Gastrocnemius medialis (tissue), 4 donors: ENCODE data around the gene MAST4. TPM values are rescaled to one million over a fixed set of nuclear protein-coding genes. Genes with fewer than 3 reads are reported as not detected.

Source experiments
- ATAC-seq, 2 donors: fragments of 150-250 bp; one replicate each; pipeline ENCODE4 v1.9.1; 2016
- DNase-seq, 2 donors: peaks; one replicate each; pipeline ENCODE4 v3.0.0-alpha.2; 2019
- H3K27ac ChIP-seq, 4 donors: fragments of 200-600 bp; sonication (generic); 1 replicate in 1 of 4; 2 replicates in 3 of 4; pipeline ENCODE4 v1.5.1; 2016 to 2018; ENCODE audit warnings: mild to moderate bottlenecking in 2 of 4, moderate library complexity in 1 of 4
- H3K27me3 ChIP-seq, 3 donors: fragments of 200-600 bp; sonication (generic) in 2 of 3; 1 replicate in 1 of 3; 2 replicates in 2 of 3; pipeline versions ENCODE4 v1.5.1 to v1.6.0; 2016 to 2019; ENCODE audit warnings: mild to moderate bottlenecking in 1 of 3, moderate library complexity in 1 of 3
- H3K36me3 ChIP-seq, 2 donors: fragments of 200-600 bp; sonication (generic) in 1 of 2; one replicate each; pipeline ENCODE4 v1.5.1; 2017 to 2018
- H3K4me1 ChIP-seq, 2 donors: fragments of 200-600 bp; sonication (generic) in 1 of 2; one replicate each; pipeline ENCODE4 v1.5.1; 2016 to 2017; ENCODE audit warnings: mild to moderate bottlenecking in 2 of 2
- H3K4me3 ChIP-seq, 4 donors: fragments of 200-600 bp; sonication (generic) in 3 of 4; 1 replicate in 1 of 4; 2 replicates in 3 of 4; pipeline ENCODE4 v1.5.1; 2016 to 2019; ENCODE audit warnings: mild to moderate bottlenecking in 2 of 4
- H3K9me3 ChIP-seq, 3 donors: fragments of 200-600 bp; sonication (generic) in 2 of 3; 1 replicate in 1 of 3; 2 replicates in 2 of 3; pipeline ENCODE4 v1.5.1; 2016 to 2019
- CTCF ChIP-seq, 5 experiments: fragments of 450-650 bp in 3 of 5; fragments of 200-600 bp in 2 of 5; sonication (generic) in 2 of 5; IDR thresholded peaks in 4 of 5; conservative IDR thresholded peaks in 1 of 5; 1 replicate in 4 of 5; 2 replicates in 1 of 5; pipeline ENCODE4 v1.5.1; 2016 to 2019; ENCODE audit warnings: antibody characterized with exemption in 5 of 5, mild to moderate bottlenecking in 3 of 5, moderate library complexity in 3 of 5
- POLR2A ChIP-seq, 2 donors: fragments of 450-650 bp; IDR thresholded peaks; one replicate each; pipeline ENCODE4 v1.6.1; 2017; ENCODE audit warnings: antibody characterized with exemption in 2 of 2, mild to moderate bottlenecking in 2 of 2, moderate library complexity in 2 of 2
- in situ Hi-C, 4 donors: fragments of 200-750 bp; cut with MboI; loops; one replicate each; pipeline versions ENCODE4 v1.15.0 to v1.8.0; 2017; ENCODE audit warnings: low sequenced_read_pairs in 4 of 4
- intact Hi-C: fragments of 100-400 bp; cut with DNase I; formaldehyde crosslinking; loops from one replicate; pipeline ENCODE4 v1.15.1; 2023; ENCODE audit warnings: low total_unique reads
- total RNA-seq, 4 donors: library from RNA; depleted of rRNA; stranded (reverse); fragments of >200 nt; gene quantifications; one replicate each; pipeline versions ENCODE4 v1.1.0 to v1.2.3, GENCODE V29; 2016

MAST4 gene
- total RNA-seq, 4 donors from 2014 or later, result 24.1 to 42.0 (median 38.5) TPM

GRCh38 chr5:66701244-66701643 is 105.1 kb downstream of the MAST4 start:
- no peaks in the 10 kb centered on the region for H3K9me3 ChIP-seq
- no peaks in the 10 kb centered on the region for H3K36me3 ChIP-seq
- no peak overlapping the region for H3K27ac ChIP-seq
- ATAC-seq (no peak), DNase-seq (no peak)
- TF ChIP-seq POLR2A (IDR thresholded peaks at IDR 0.05), result no peak
- no peak for TF ChIP-seq CTCF (IDR thresholded peaks at IDR 0.05 in 4 of 5, conservative IDR thresholded peaks at IDR 0.05 in 1 of 5)
- H3K27me3 ChIP-seq, result no peaks in the 10 kb centered on the region
- intact Hi-C loops (no loop called here), in situ Hi-C loops (no loop called here)
- no peak overlapping the region for H3K4me3 ChIP-seq
- H3K4me1 ChIP-seq, result no peaks in the 10 kb centered on the region

- ATAC-seq (no peak), DNase-seq (no peak)
- no peaks in the 10 kb centered on the region for H3K36me3 ChIP-seq
- TF ChIP-seq CTCF (IDR thresholded peaks at IDR 0.05 in 4 of 5, conservative IDR thresholded peaks at IDR 0.05 in 1 of 5) (no peak), POLR2A (IDR thresholded peaks at IDR 0.05) (no peak)
- H3K9me3 ChIP-seq, result no peaks in the 10 kb centered on the region
- intact Hi-C loops (no loop called here), in situ Hi-C loops (no loop called here)
- H3K27me3 ChIP-seq, result no peaks in the 10 kb centered on the region
- no peak overlapping the region for H3K27ac ChIP-seq
- H3K4me1 ChIP-seq, result no peaks in the 10 kb centered on the region
- H3K4me3 ChIP-seq, result no peak overlapping the region
Measured at GRCh38 chr5:66702426-66702825, 106.2 kb downstream of the MAST4 start.

GRCh38 chr5:66704790-66705425 is 108.7 kb downstream of the MAST4 start:
- Histone ChIP-seq H3K27me3 (no peaks in the 10 kb centered on the region), H3K9me3 (no peaks in the 10 kb centered on the region), H3K4me3 (no peak overlapping the region), H3K36me3 (no peaks in the 10 kb centered on the region), H3K27ac (no peak overlapping the region), H3K4me1 (no peaks in the 10 kb centered on the region)
- intact Hi-C loops (no loop called here), in situ Hi-C loops (no loop called here)
- ATAC-seq (no peak), DNase-seq (no peak)
- TF ChIP-seq CTCF (IDR thresholded peaks at IDR 0.05 in 4 of 5, conservative IDR thresholded peaks at IDR 0.05 in 1 of 5) (no peak), POLR2A (IDR thresholded peaks at IDR 0.05) (no peak)

- Histone ChIP-seq H3K36me3 (no peaks in the 10 kb centered on the region), H3K27me3 (no peaks in the 10 kb centered on the region), H3K27ac (no peak overlapping the region), H3K4me1 (no peaks in the 10 kb centered on the region), H3K4me3 (no peak overlapping the region), H3K9me3 (no peaks in the 10 kb centered on the region)
- ATAC-seq (no peak), DNase-seq (no peak)
- no peak for TF ChIP-seq POLR2A (IDR thresholded peaks at IDR 0.05)
- TF ChIP-seq CTCF (IDR thresholded peaks at IDR 0.05 in 4 of 5, conservative IDR thresholded peaks at IDR 0.05 in 1 of 5), result no peak
- in situ Hi-C loops, result no loop called here
- intact Hi-C loops, result no loop called here
Measured at GRCh38 chr5:66708368-66708767, 112.2 kb downstream of the MAST4 start.

- no peaks in the 10 kb centered on the region for H3K36me3 ChIP-seq
- DNase-seq (no peak), ATAC-seq (no peak)
- no peaks in the 10 kb centered on the region for H3K9me3 ChIP-seq
- no peak overlapping the region for H3K27ac ChIP-seq
- intact Hi-C loops, result no loop called here
- H3K27me3 ChIP-seq, result no peaks in the 10 kb centered on the region
- no peak overlapping the region for H3K4me3 ChIP-seq
- no peaks in the 10 kb centered on the region for H3K4me1 ChIP-seq
- in situ Hi-C loops, result no loop called here
- TF ChIP-seq CTCF (IDR thresholded peaks at IDR 0.05 in 4 of 5, conservative IDR thresholded peaks at IDR 0.05 in 1 of 5) (no peak), POLR2A (IDR thresholded peaks at IDR 0.05) (no peak)
Measured at GRCh38 chr5:66710557-66711088, 114.4 kb downstream of the MAST4 start.
